Glomerular endothelial cell (primary cell): ENCODE data around the gene CHD6. TPM values are rescaled to one million over a fixed set of nuclear protein-coding genes. Genes with fewer than 3 reads are reported as not detected.

Source experiments
- DNase-seq: peaks from one replicate; pipeline ENCODE4 v3.0.0-alpha.2; 2011; ENCODE audit warnings: low read depth, low spot score; ENCODE audit errors: extremely low read depth
- total RNA-seq: library from RNA; depleted of rRNA; stranded (reverse); fragments of >200 nt; gene quantifications from 2 replicates; pipeline ENCODE4 v1.2.3, GENCODE V29; 2015

Gene CHD6
- total RNA-seq, 1 donor from 2014 or later: 25.5 TPM

DNA sequence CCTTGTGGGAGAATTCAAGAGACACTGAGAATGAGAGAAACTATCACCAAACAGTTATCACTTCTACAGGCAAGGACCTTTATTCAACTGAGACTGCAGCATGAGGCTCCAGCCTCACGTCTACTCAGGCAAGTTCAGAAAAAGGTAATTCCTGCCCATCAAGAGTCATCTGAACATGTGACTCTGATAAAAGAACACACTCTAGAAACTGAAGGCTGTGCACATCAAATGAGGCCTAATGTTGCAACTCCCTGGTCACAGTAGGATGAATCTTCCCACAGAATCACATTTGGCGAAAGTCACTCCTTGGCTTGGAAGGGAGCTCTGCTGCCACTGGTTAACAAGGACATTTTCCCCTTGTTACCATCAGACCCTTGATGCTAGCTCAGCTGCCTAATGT is 180.3 kb downstream of the CHD6 start:
- no peak for DNase-seq

DNA sequence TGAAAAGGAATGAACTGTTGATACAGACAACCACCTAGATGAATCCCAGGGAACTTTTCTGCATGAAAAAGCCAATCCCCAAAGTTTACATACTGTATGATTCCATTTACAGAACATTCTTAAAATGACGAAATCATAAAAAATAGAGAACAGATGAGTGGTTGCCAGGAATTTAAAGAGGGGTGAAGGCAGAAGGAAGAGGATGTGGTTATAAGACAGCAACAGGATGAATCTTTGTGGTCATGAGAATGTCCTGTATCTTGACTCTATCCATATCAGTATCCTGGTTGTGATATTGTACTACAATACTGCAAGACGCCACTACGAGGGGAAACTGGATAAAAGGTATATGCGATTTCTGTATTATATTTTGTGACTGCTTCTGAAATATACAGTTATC is 181.5 kb downstream of the CHD6 start:
- DNase-seq: no peak

DNA sequence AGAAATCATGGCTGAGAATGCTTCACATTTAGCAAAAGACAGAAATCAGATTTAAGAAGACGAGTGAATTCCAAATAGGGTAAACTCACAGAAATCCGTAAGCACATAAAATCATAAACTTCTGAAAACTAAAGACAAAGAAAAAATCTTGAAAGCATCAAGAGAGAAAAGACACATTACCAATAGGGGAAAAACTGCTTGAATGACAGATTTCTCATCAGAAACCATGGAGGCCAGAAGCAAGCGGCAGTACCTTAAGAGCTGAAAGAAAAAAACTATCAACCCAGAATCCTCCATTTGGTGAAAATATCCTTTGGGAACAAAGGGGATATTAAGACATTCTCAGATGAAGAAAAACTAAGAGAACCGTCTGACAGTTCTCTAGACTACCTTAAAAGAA is 185.0 kb downstream of the CHD6 start:
- no peak for DNase-seq

DNA sequence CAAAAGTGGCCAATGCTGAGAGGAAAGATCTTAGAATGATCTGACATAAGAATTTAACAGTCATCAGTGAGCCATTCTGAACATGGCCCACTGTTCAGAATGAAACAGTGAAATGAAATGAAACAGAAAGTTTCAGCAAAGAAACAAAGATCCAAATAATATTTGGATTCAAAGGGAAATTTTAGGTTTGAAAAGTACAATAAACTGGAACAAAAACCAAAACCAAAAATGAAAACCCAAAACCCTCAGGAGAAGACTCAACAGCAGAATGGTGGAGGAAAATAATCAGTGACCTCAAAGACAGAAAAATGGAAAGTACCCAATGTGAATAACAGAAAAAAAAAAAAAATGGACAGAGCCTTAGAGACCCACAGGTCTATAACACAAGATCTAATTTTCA is 185.4 kb downstream of the CHD6 start:
- DNase-seq: no peak

DNA sequence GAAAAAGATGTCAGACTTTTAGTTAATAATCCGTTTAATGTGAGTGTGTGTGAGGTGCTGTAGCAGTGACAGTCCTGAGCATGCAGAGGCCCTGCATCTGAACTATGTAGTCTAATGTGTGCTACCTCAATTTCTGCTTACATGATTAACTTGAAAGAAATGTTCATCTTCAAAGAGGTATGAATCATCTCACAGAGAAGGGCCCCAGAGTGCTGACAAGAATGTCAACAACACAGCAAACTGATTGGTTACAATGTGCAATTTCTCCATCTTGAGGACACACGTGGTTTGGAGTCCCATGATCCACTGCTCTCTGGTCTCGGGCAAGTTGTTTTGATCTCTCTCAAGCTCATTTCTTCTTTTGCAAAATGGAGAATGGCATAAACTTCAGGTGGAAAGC is 189.9 kb downstream of the CHD6 start:
- DNase-seq: no peak

DNA sequence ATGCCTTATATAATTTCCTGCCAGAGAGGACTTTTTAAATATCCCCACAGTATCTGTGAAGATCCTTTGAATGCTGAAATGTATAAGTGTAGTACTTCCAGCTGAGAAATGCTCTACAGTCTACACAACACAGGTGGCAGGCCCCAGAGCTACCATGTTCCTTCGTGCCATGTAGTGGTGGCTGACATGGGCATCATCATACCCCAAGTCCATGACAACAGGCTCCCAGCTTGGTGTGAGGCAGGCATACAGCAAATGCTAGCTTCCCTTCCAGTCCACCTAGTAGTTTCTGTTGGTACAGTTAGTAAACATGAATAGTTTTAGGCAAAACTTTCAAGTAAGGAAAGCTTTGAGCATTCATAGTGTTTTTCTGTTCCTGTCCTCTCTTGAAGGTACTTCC is 190.3 kb downstream of the CHD6 start:
- DNase-seq: no peak

DNA sequence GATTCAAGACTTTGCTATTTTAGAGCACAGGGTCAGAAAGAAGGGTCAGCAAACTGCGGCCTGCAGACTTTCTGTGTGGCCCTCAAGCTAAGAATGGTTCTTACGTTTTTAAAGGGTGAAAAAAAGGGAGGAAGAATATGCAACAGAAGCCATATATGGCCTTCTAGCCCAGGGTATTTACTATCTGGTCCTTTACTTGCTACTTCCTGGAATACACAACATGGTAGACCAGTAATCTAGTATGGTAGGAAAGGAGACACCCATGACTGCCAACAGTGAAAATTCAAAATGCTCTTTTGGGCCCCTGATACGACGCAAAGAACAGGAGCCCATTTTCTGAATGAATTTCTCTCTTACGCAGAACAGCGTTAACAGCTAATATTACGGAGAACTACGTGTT is 191.2 kb downstream of the CHD6 start:
- no peak for DNase-seq

DNA sequence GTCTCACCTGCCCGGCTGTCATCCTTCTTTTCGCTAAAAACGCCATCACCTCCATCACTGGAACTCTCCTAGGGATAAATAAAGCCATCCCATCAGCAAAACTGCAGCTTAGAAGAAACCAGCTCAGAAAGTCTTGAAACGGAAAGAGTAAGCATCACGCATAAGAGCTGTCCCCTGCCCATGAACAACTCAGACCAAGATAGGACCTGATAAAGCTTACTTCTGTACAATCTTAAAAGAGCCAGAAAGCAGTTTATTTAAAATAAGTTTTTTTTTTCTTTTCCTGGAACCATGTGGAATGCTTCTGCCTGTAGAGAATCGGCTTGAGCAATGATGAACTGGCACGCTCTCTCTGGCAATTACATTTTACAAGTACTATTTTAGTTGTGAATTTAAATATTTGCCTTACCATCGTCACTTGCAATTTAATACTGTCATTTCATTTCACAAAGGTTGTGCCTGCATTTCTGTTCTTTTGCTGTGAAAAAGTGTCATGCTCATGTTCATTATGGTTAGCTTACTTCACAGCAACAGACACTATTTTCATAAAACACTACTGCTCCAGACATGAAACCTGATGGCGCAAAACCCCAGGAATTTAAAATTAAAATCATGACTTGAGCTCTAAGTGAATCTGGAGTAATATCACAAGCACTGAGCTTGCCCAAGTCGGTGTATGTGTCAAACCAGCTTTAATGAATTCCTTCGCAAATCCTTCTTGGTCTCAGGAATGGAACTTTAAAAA is 191.9 kb downstream of the CHD6 start:
- no peak for DNase-seq

DNA sequence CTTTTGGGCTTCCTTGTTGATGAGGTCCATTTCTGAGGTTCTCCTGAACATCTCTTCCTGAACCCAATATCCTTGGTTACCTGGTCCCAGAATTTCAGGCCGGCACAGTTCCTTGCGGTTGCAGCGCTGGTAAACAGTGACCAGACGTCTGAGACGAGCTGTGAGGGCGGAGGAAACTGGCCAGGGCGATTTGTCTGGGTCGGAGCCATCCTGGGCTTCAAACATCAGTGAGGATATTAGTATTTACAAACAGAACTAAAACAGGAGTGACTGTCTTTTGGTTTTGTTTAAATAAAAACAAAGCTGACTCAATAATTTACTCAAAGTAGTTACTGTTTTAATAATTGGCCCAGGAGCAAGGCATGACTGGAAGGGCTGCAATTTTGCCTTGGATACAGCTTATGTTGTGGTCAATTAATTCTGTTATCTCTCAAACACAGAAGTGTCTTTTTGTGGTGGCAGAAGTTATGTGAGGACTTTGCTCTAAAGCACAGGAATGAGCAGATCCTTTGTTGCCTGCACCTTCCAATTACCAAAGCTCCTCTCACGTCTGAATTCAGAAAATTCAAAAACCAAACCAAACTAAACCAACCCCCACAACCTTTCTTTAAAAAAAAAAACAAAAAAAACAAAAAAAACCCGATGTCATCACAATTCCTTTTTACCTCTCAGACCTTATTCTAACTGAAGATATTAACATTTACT is 192.8 kb downstream of the CHD6 start:
- no peak for DNase-seq

DNA sequence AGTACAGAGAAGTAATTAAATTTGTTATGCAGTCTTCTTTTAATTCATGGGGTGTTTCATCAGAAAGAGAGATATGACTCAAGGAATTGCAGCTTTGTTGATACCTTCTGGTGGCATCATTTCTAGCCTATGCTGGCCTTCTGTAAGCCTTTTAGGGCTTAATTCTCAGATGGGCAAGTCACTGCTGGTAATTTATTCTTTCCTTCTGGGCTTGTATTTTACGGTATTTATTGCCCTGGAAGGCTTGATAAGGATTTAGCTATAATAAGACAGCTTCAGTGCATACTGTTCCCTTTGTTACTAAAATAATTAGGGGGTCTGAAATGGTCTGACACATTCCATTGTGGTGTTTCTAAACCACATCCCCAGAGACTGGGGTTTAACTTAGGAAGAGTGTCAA is 193.6 kb downstream of the CHD6 start:
- no peak for DNase-seq

DNA sequence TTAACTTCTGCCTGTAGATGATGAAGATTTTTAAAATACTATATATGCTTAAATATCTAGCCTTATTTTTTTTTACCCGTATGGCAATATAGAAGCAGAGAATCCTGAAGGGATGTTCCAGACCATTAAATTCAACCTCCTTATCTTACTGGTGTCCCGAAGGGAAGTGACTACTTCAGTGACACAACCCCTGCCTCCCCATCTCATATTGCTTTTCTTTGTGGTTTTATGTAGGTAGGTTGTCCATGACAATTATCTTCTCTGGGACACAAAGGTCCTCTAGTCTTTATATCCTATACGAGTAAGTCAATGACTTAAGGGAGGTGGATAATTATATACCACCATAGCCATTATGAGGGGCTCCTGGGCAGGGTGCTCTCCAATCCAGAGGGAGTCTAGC is 194.2 kb downstream of the CHD6 start:
- DNase-seq: no peak

DNA sequence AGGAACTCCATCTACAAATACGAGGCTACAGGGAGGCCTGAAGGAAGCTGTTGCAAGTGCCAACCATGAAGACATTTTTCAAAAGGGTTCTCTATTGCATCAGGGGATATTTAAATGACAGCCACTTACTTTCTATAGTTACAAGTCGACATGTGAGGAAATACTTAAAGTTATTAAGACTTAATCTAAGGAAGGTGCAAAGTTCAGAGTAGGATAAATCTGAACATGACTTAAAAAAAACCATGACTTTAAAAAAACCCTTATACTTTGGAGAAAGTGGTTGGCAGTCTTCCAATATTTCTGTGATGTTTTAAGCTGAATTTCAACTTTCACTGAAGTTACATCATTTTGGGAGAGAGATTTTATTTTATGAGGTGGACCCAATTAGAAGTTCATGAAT is 195.2 kb downstream of the CHD6 start:
- no peak for DNase-seq

DNA sequence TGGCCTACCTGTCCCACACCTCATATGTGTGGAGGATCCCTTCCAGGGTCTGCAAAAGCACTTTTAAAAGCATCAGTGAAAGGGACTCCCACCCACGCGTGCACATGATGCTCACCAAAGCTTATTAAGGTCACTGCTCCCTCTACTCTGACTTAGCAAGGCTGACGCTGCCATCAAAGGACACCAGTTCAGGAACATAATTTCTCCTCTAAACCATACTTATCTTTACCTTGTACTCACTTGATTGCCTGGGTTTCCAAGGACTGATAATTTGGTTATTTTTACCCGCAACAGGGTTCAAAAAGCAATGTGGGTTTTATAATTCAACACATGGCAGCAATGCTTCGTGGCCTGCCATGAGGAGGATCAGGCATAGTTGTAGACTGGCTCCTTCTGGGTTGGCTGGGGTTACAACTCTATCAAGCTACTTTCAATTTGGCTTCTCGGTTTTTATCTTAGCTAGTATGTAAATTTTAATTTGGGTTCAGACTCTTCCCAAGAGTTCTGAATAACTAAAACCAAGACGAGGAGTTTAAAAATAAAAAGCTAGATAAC is 199.4 kb downstream of the CHD6 start:
- no peak for DNase-seq

DNA sequence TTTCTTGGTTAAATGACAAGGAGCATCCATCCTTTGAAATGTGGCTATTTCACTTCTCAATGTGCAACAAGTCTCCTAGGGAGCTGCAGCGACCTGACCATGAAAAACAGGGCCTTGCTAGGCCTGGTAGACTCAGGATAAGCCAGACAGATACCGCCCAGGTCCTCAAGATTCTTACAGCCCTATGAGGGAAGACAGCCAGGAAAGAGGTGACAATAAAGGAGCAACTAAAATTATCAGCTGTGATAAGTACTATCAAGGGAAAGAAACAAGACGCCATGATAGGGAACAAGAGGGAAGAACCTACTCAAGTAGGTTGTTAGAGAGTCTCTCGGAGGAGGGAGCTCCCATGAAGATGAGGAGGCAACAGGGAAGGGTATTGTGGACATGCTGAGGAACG is 200.1 kb downstream of the CHD6 start:
- DNase-seq: no peak

DNA sequence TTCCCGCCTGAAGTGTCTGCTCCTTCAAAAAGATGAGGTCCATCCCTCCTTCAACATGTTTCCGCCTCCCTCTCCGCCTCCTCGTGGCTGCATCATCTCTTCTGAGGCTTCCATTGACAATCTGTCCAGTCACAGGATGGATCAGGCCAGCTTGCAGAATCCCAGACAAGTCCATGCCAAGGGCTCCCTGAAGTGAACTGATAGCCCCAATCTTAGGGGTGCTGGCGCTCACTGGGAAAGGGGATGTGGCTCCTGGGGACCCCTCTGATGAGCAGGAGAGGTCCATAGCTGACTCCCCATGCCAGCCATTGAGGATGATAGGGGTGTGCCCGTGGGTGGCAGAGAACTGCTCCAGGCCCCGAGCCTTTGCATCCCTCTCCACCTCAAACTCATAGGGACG is 203.0 kb downstream of the CHD6 start:
- DNase-seq: no peak

DNA sequence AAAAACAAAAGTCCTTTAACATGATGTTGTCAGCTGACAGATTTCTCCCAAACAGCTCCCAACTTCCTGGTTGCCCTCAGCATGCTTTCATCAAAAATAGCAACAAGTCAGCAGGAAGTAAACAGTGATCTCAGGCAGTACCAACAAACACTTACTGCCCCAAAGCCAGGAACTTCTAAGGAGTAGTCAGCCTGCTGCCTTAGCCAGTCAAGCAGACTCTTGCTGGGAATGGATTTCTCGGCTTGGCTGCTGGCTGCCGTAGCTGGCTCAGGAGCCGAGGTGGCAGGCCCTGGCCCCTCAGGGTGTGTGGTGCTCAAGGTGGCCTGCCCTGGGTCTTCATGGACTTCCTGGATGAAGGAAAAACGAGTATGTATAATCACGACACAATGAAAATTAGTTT is 205.0 kb downstream of the CHD6 start:
- no peak for DNase-seq

DNA sequence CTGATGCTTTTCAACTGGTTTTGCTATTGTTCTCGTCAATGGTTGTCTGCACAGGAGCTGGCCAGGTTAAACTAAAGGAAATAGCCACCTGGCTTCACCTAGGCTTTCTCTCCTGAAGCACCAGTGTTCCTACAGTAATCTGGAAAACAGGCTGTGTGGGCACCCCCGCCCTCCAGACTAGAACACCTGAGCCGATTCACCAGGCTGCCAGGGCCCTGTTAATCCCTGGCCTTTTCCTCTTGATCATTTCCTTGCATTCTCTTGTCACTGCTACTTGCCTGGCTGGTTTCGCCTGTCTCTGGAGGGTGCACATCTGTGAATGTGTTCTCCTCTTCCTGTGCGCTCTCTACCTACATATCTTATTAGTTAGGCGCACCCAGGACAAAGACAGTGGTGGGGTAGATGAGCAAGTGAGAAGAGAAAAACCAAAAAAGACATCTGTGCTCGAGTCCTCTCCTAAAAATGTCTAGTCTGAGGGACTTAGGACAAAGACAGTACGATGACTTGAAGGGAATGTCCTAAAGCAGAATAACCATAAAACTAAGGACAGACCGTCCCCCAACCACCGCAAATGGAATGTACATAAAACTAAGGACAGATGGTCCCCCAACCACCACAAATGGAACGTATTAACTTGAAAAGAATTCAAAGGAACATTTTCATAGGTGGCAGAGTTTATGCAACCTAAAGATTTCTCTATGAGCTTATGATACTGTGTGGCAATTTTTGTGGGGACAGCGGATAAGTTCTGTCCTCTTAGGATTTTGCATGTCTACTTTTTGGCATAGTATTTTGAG is 205.7 kb downstream of the CHD6 start:
- DNase-seq: no peak

DNA sequence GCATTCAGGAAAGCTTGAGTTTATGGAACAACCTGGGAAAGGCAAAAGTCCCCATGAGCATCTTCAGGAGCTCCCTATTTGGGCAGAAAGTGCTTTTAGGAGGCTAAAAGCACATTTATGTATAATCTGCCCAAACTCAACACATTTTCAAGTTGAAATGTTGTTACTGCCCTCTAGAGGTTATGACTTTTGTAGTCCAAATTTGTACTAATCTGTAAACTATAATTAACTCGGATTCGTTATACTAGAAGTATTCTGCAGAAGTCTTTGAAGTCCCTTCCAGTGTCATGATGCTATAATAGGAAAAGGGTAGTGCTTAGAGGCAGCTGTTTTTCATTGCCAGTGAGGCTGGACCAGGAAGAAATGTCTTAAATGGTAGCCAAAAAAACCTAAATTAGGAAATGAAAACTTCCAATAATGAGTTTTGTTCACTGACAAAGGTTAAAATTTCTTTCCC is 206.8 kb downstream of the CHD6 start:
- DNase-seq: peak; percentile 5

DNA sequence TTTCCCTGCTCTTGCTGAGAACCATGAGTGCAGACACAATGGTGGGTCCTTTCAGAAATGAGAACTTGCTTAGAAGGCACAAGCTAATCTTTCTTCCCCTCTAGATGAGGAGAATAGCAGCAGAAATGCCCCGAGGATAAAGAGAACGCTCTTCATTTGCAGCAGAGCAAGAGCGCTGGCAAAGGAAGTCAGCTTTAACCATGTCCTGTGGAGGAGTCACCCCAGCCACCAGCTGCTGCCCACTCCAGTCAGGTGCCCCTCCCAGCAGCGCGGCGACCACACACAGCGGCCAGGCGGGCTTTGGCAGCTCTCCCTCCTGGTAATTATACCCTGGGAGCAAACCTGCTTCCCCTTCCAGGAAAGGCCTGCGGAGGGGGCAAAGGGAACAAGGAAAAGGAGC is 209.2 kb downstream of the CHD6 start:
- DNase-seq: no peak

DNA sequence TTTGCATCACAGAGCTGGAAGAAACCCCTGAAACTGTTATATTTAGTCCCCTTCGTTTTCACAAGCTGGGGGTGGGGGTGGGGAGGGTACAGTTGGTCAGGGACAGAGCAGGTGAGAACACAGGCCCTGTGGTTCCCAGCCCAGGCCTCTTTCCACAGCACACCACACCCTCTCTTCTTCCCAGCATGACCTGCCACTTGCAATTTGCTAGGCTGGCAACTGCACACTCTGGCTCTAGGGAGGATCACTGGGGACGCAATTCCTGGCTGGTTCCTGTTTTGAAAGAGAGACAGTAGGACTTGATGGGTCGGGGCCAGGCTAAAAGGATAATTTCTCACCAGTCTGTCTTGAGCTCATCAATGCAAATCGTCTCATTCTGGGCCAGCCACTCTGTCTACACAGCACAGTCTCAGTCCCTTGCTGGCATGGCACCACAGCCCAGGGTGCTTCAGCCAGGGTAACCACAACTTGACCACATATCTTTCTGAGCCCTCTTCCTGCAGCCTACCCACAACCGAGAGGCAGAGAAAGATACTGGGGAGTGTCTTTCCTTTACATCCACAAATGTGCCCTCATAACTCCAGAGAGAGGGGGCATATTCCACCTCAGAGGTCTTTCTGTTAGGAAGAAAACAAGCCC is 209.9 kb downstream of the CHD6 start:
- DNase-seq: no peak

DNA sequence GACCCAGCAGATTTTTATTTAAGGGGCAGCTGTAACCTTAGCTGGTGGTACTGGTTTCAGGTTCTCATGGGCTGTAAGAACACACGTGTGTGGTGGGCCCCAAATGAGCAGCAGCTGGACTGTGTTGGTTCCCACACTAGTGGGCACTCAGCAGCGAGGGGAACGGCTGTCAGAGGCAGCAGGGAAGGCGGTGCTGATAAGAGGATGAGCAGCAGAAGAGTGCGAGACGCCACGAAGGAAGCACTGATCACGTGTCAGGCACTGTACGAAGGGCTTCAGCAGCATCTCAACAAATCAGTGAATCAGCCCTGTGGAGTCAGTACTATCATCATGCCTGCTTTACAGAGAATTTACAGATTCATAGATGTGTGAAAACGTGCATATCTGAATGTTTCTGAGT is 210.6 kb downstream of the CHD6 start:
- DNase-seq: no peak
